OCI-LY3 (cell line): ENCODE measurements around the gene ZC3H10.

Experiments
- H2AFZ ChIP-seq: fragments of 200-600, 300-600 bp; shearing (Covaris generic); 2 replicates; pipeline ENCODE4 v1.6.0; 2014; ENCODE audit warnings: antibody characterized with exemption, low read depth, low read length
- H3K27ac ChIP-seq: fragments of 200-600, 300-600 bp; sonication (generic); 2 replicates; pipeline ENCODE4 v1.5.1; 2014; ENCODE audit warnings: mild to moderate bottlenecking, low read length, moderate library complexity, mixed read lengths
- H3K27me3 ChIP-seq: fragments of 200-600, 300-600 bp; sonication (generic); 2 replicates; pipeline ENCODE4 v1.6.1; 2014; ENCODE audit warnings: low read depth, low read length, mixed read lengths
- H3K36me3 ChIP-seq: fragments of 200-600, 300-600 bp; sonication (generic); replicated peaks from 2 replicates; pipeline ENCODE3; 2014; ENCODE audit warnings: low read depth, low read length, mixed read lengths
- H3K4me1 ChIP-seq: fragments of 300-600, 200-600 bp; sonication (generic); 2 replicates; pipeline ENCODE4 v1.6.1; 2014; ENCODE audit warnings: low read length, mixed read lengths
- H3K4me2 ChIP-seq: fragments of 200-600, 300-600 bp; sonication (generic); 2 replicates; pipeline ENCODE4 v1.6.1; 2014; ENCODE audit warnings: low read length, mixed read lengths
- H3K4me3 ChIP-seq: fragments of 300-600, 200-600 bp; sonication (generic); 2 replicates; pipeline ENCODE4 v1.5.1; 2014; ENCODE audit warnings: antibody characterized with exemption, mild to moderate bottlenecking, low read length, moderate library complexity
- H3K79me2 ChIP-seq: fragments of 300-600, 200-600 bp; shearing (Covaris generic); 2 replicates; pipeline ENCODE4 v1.6.1; 2014; ENCODE audit warnings: mild to moderate bottlenecking, low read length, mixed read lengths
- H3K9ac ChIP-seq: fragments of 300-600, 200-600 bp; shearing (Covaris generic); 2 replicates; pipeline ENCODE4 v1.6.0; 2014; ENCODE audit warnings: mild to moderate bottlenecking, low read length, moderate library complexity
- H3K9me3 ChIP-seq: fragments of 200-600, 300-600 bp; shearing (Covaris generic); 2 replicates; pipeline ENCODE4 v1.6.1; 2014; ENCODE audit warnings: low read length, mixed read lengths; ENCODE audit not compliant: insufficient read depth
- H4K20me1 ChIP-seq: fragments of 200-600, 300-600 bp; sonication (generic); 2 replicates; pipeline ENCODE4 v1.6.1; 2016; ENCODE audit warnings: low read length, mixed read lengths; ENCODE audit not compliant: insufficient read depth
- EZH2phosphoT487 ChIP-seq: fragments of 200-600 bp; shearing (Covaris generic); IDR thresholded peaks from 2 replicates; pipeline ENCODE4 v1.6.1; 2018; ENCODE audit warnings: antibody characterized with exemption, mixed run types, low read depth
- TF ChIP-seq, protein P1 (sequence below): fragments of 200-600, 300-600 bp; sonication (generic); IDR thresholded peaks from 2 replicates; pipeline ENCODE4 v1.5.1; 2014; ENCODE audit warnings: antibody characterized with exemption, low read length, low read depth

ZC3H10 gene

DNA sequence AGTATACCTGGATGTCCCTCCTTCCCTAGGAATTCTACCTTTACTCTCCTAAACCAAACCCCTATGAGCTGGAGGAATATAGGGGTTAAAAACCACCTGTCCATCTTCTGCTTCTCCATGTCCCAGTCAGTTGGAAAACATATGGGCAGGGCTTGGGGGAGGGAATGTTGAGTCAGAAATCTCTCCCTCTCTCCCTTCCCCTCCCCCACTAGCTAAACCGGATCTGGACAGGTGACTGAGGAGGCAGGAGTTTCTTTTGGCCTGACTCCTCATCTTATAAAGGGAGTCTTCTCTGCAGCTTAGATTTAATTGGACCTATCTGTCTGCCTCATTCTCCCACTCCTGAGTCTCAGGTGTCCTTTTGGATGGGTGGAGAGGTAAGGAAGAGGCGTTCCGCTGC, 32.0 kb upstream of the ZC3H10 start:
- H3K79me2 ChIP-seq = no peaks in the 10 kb centered on the region
- no peaks in the 10 kb centered on the region for H4K20me1 ChIP-seq
- no peak overlapping the region for H3K27ac ChIP-seq
- no peaks in the 10 kb centered on the region for H3K9me3 ChIP-seq
- no peak overlapping the region for H3K9ac ChIP-seq
- no peak overlapping the region for H3K4me2 ChIP-seq
- H2AFZ ChIP-seq = no peak overlapping the region
- H3K4me3 ChIP-seq = no peak overlapping the region
- peaks cover 24% of the 10 kb centered on the region for H3K27me3 ChIP-seq
- H3K36me3 ChIP-seq = no peaks in the 10 kb centered on the region
- TF ChIP-seq, protein P1, sequence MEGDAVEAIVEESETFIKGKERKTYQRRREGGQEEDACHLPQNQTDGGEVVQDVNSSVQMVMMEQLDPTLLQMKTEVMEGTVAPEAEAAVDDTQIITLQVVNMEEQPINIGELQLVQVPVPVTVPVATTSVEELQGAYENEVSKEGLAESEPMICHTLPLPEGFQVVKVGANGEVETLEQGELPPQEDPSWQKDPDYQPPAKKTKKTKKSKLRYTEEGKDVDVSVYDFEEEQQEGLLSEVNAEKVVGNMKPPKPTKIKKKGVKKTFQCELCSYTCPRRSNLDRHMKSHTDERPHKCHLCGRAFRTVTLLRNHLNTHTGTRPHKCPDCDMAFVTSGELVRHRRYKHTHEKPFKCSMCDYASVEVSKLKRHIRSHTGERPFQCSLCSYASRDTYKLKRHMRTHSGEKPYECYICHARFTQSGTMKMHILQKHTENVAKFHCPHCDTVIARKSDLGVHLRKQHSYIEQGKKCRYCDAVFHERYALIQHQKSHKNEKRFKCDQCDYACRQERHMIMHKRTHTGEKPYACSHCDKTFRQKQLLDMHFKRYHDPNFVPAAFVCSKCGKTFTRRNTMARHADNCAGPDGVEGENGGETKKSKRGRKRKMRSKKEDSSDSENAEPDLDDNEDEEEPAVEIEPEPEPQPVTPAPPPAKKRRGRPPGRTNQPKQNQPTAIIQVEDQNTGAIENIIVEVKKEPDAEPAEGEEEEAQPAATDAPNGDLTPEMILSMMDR = no peak
- TF ChIP-seq EZH2phosphoT487 = no peak
- H3K4me1 ChIP-seq = no peaks in the 10 kb centered on the region

DNA sequence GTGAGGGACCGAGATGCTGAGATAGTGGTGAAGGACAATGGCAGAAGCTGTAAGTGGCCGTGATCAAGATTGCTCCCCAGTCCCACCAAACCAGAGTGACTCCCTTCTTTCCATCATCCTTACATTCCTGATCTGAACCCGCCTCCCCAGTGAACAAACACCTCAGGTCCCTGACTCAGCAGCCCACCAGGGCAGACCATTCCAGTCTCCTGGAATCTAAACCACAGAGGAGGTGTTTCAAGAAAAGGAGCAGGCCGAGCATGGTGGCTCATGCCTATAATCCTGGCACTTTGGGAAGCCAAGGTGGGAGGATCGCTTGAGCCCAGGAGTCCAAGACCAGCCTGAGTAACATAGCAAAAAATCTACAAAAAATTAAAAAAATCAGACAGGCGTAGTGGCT, 31.5 kb upstream of the ZC3H10 start:
- TF ChIP-seq EZH2phosphoT487 = no peak
- TF ChIP-seq, protein P1 = no peak
- H3K36me3 ChIP-seq = no peaks in the 10 kb centered on the region

DNA sequence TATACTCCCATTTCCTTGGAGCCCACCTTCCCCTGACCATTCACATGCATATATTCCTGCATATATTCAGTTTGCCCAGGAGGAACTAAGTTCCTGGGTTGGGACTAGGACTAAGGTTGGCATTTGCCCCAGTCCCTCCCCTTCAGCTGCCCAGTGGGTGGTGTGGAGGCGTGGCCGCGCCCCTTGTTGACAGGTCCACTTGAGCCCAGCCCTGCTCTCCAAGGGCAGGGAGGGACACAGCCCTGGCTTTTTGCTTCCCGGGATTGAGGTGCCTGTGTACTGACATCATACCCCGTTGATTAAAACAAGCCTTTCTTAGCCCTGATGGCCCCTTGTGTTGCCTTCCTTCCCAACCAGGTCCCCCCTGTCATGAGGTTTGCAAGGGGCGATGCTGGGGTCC, 30.8 kb upstream of the ZC3H10 start:
- Histone ChIP-seq H3K9me3 (no peaks in the 10 kb centered on the region), H3K9ac (no peak overlapping the region), H3K27me3 (peaks cover 22% of the 10 kb centered on the region)

More for the DNA sequence above, 31.5 kb upstream of the ZC3H10 start:
- H3K9ac ChIP-seq = no peak overlapping the region
- no peaks in the 10 kb centered on the region for H4K20me1 ChIP-seq
- H3K9me3 ChIP-seq = no peaks in the 10 kb centered on the region
- H3K79me2 ChIP-seq = no peaks in the 10 kb centered on the region
- no peak overlapping the region for H2AFZ ChIP-seq
- H3K4me2 ChIP-seq = no peak overlapping the region
- no peak overlapping the region for H3K27ac ChIP-seq
- H3K4me3 ChIP-seq = no peak overlapping the region
- no peaks in the 10 kb centered on the region for H3K4me1 ChIP-seq
- peaks cover 26% of the 10 kb centered on the region for H3K27me3 ChIP-seq

DNA sequence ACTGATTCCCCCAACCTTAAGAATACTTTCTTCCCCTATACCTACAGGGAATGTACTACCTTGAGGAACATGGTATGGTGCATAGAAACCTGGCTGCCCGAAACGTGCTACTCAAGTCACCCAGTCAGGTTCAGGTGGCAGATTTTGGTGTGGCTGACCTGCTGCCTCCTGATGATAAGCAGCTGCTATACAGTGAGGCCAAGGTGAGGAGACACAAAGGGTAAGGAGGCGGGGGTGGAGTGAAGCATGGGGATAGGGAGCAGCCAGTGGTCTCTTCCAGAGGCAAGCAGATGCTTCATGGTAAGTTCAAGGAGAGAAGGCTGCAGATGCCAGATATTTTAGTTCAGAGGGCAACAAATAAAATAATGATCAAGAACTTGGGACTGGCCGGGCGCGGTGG, 20.3 kb upstream of the ZC3H10 start:
- Histone ChIP-seq H3K36me3 (no peaks in the 10 kb centered on the region), H3K27ac (no peak overlapping the region), H3K9ac (no peak overlapping the region), H3K4me1 (no peaks in the 10 kb centered on the region), H3K9me3 (no peaks in the 10 kb centered on the region), H3K4me3 (no peak overlapping the region), H3K27me3 (peaks cover 27% of the 10 kb centered on the region), H4K20me1 (no peaks in the 10 kb centered on the region), H3K79me2 (no peaks in the 10 kb centered on the region), H3K4me2 (no peak overlapping the region), H2AFZ (no peak overlapping the region)
- TF ChIP-seq EZH2phosphoT487 = no peak
- TF ChIP-seq, protein P1 = no peak

More for the DNA sequence above, 30.8 kb upstream of the ZC3H10 start:
- no peak for TF ChIP-seq EZH2phosphoT487
- TF ChIP-seq, protein P1 = no peak
- Histone ChIP-seq H3K36me3 (no peaks in the 10 kb centered on the region), H4K20me1 (no peaks in the 10 kb centered on the region), H3K4me1 (no peaks in the 10 kb centered on the region), H3K79me2 (no peaks in the 10 kb centered on the region), H3K27ac (no peak overlapping the region), H3K4me2 (no peak overlapping the region), H3K4me3 (no peak overlapping the region), H2AFZ (no peak overlapping the region)
